ENCODE data around the gene EHD3. TPM values are rescaled to one million over a fixed set of nuclear protein-coding genes. Genes with fewer than 3 reads are reported as not detected.

Gene EHD3
- total and polyA plus RNA-seq, 2 of the 8 experiments (the other 6 are each of a cell fraction or from before 2014, with no cell fraction given) = 9.3 to 12.0 TPM

DNA sequence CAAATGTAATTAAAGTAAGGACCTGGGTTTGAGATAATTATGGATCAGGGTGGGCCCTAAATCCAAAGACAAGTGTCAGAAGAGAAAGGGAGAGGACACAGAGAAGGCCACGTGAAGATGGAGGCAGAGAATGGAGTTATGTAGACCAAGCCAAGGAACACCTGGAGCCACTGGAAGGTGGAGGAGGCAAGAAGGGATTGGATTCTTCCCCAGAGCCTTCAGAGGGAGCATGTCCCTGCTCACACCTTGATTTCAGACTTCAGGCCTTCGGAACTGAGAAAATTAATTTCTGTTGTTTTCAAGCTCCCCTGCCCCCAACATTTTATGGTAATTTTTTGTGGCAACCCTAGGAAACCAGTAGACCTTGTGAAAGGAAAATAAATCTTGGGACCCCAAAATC lies 36.3 kb upstream of the EHD3 start:
- Histone ChIP-seq H3K27ac (ENCODE audit: low read depth, low read length) (no peak overlapping the region), H3K27me3 (replicated peaks in 1 of 4; ENCODE audit: control insufficient read depth in 3 of 4, extremely low read depth in 1 of 4, insufficient read depth in 3 of 4, low read length in 3 of 4) (no peaks in the 10 kb centered on the region; a peak in 1 of 7 replicates), H4K8ac (ENCODE audit: extremely low read depth, insufficient read depth, low read length) (no peak overlapping the region), H3K56ac (replicated peaks; ENCODE audit: insufficient read length, low read depth, low read length) (no peak overlapping the region), H2BK15ac (ENCODE audit: low read length) (no peak overlapping the region), H2BK5ac (ENCODE audit: low read depth, low read length) (no peak overlapping the region), H3K18ac (ENCODE audit: extremely low read depth, low read length) (no peak overlapping the region), H3K14ac (ENCODE audit: insufficient read length) (no peak overlapping the region), H3K9me3 (ENCODE audit: insufficient read depth in 2 of 2, low read depth in 1 of 2, low read length in 1 of 2) (no peaks in the 10 kb centered on the region), H2BK20ac (ENCODE audit: low read length) (no peak overlapping the region), H4K20me1 (replicated peaks in 1 of 2; ENCODE audit: control insufficient read depth in 1 of 2, insufficient read depth in 2 of 2, low read length in 2 of 2) (peaks cover 0 to 2% of the 10 kb centered on the region in 2 experiments), H3K9ac (replicated peaks in 1 of 4; ENCODE audit: extremely low read depth in 1 of 4, low read depth in 3 of 4, low read length in 3 of 4) (no peak overlapping the region), H3K79me1 (ENCODE audit: low read depth, low read length) (no peaks in the 10 kb centered on the region), H3K23me2 (ENCODE audit: low read depth, low read length) (peaks cover 4% of the 10 kb centered on the region; the same call in 1 of the 2 replicates), H3K4me3 (ENCODE audit: extremely low read depth in 1 of 4, insufficient read depth in 2 of 4, low read depth in 3 of 4, low read length in 4 of 4) (no peak overlapping the region), H3K36me3 (ENCODE audit: control insufficient read depth in 2 of 4, insufficient read depth in 4 of 4, low read length in 3 of 4) (no peaks in the 10 kb centered on the region), H4K91ac (replicated peaks; ENCODE audit: insufficient read length, low read length) (no peak overlapping the region), H3K4me1 (replicated peaks in 1 of 4; ENCODE audit: control insufficient read depth in 3 of 4, insufficient read depth in 4 of 4, low read length in 3 of 4) (no peaks in the 10 kb centered on the region; a peak in 1 of 7 replicates), H3K4ac (replicated peaks; ENCODE audit: insufficient read length, low read depth, low read length) (no peak overlapping the region), H2AK5ac (ENCODE audit: low read depth, low read length) (no peak overlapping the region), H3K23ac (ENCODE audit: insufficient read length) (no peak overlapping the region), H4K5ac (ENCODE audit: insufficient read length, low read depth, low read length) (no peak overlapping the region), H3K79me2 (ENCODE audit: control insufficient read depth in 1 of 2, insufficient read depth in 2 of 2, low read length in 2 of 2) (no peaks in the 10 kb centered on the region), H2BK12ac (ENCODE audit: low read depth, low read length) (no peak overlapping the region), H2AFZ (ENCODE audit: low read length) (no peak overlapping the region), H2BK120ac (replicated peaks; ENCODE audit: low read depth, low read length) (no peak overlapping the region), H3K4me2 (ENCODE audit: insufficient read depth in 1 of 2, low read depth in 2 of 2, low read length in 2 of 2) (no peak overlapping the region)
- ChIA-PET CTCF (ENCODE audit: partially characterized antibody) (interaction anchor here (1.1 to 1.3 kb wide), 3 partner anchors 46 to 136 kb away, joined by 3 to 4 read pairs (median 3); no protein-coding TSS in a partner anchor), POLR2A (ENCODE audit: partially characterized antibody) (no interaction called here)
- DNase-seq (ENCODE audit: low read depth in 1 of 2, low spot score in 2 of 2) (no peak), FAIRE-seq (no peak)
- TF ChIP-seq, protein P1, sequence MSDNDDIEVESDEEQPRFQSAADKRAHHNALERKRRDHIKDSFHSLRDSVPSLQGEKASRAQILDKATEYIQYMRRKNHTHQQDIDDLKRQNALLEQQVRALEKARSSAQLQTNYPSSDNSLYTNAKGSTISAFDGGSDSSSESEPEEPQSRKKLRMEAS (IDR thresholded peaks at IDR 0.05) = no peak
- no peak for TF ChIP-seq GTF2F1 (IDR thresholded peaks at IDR 0.05; ENCODE audit: borderline replicate concordance, low read depth, low read length)
- no peak for TF ChIP-seq CTBP2 (IDR thresholded peaks at IDR 0.05; ENCODE audit: borderline replicate concordance, insufficient read depth, insufficient read length, low read length)
- no peak for TF ChIP-seq TEAD4 (IDR thresholded peaks at IDR 0.05; ENCODE audit: low read depth, low read length)
- no peak for TF ChIP-seq HDAC6 (IDR thresholded peaks at IDR 0.05; ENCODE audit: low read depth, low read length)
- no peak for TF ChIP-seq SIRT6 (IDR thresholded peaks at IDR 0.05; ENCODE audit: low read length)
- TF ChIP-seq EZH2 (IDR thresholded peaks at IDR 0.05; ENCODE audit: low read depth, low read length, severe bottlenecking) = no peak
- no peak for TF ChIP-seq SIX5 (IDR thresholded peaks at IDR 0.05; ENCODE audit: low read depth, low read length)
- TF ChIP-seq RXRA (IDR thresholded peaks at IDR 0.05; ENCODE audit: insufficient read depth, low read depth, low read length) = no peak
- 91% methylated on average over 2 of the region's 2 CpGs; no CpG with 5 or more reads in 1 of the 2 experiments for WGBS, 2 experiments (ENCODE audit: extremely low coverage in 1 of 2, insufficient coverage in 1 of 2, insufficient read length in 1 of 2, insufficient replicate concordance in 2 of 2, low coverage in 1 of 2, low lambda C conversion rate in 2 of 2, missing lambda C conversion rate in 1 of 2)

Measured in H1 (cell line).